ENCODE results near the gene APRT. TPM values are rescaled to one million over a fixed set of nuclear protein-coding genes. Genes with fewer than 3 reads are reported as not detected.

The APRT gene
- total and polyA plus RNA-seq, 9 of the 15 experiments (the other 6 are each of a cell fraction or from before 2014, with no cell fraction given): 41.7 to 409 (median 146) TPM

GRCh38 chr16:88859381-88860091, 47.8 kb upstream of the APRT start:
- Histone ChIP-seq H3K9ac (ENCODE audit: insufficient read depth in 1 of 2, low read depth in 2 of 2, low read length in 2 of 2) (peak overlapping the region in 1 of 2 experiments; percentile 41; a peak in 1 of 4 replicates), H3K4me3 (no peak overlapping the region), H3K9me3 (replicated peaks; ENCODE audit: control insufficient read depth, insufficient read depth, low read depth, low read length) (no peaks in the 10 kb centered on the region), H4K20me1 (replicated peaks; ENCODE audit: control insufficient read depth, insufficient read depth, low read length) (no peaks in the 10 kb centered on the region; the same call in 1 of the 2 replicates), H3K9me1 (ENCODE audit: control insufficient read depth, insufficient read depth, low read length) (peaks cover 2% of the 10 kb centered on the region), H3K4me2 (ENCODE audit: insufficient read depth, low read length) (no peak overlapping the region), H3K36me3 (ENCODE audit: control insufficient read depth, insufficient read depth, low read length) (peaks cover 42% of the 10 kb centered on the region; the same call in 2 of the 3 replicates), H3K79me2 (ENCODE audit: control insufficient read depth, insufficient read depth, low read length) (peaks cover 23% of the 10 kb centered on the region), H3K4me1 (replicated peaks in 1 of 2; ENCODE audit: control insufficient read depth in 2 of 2, insufficient read depth in 2 of 2, low read length in 2 of 2) (peaks cover 8 to 50% of the 10 kb centered on the region in 2 experiments; a peak in 4 of 5 replicates), H3K27me3 (ENCODE audit: control insufficient read depth in 2 of 2, insufficient read depth in 2 of 2, low read length in 2 of 2) (no peaks in the 10 kb centered on the region), H3K27ac (ENCODE audit: extremely low read depth, low read depth, low read length) (no peak overlapping the region), H2AFZ (ENCODE audit: low read depth, low read length) (no peak overlapping the region)
- intact Hi-C loops (cut with micrococcal nuclease) (no loop called here), in situ Hi-C loops (cut with MboI) (no loop called here)
- ATAC-seq (no peak), FAIRE-seq (no peak), DNase-seq (ENCODE audit: extremely low read depth in 1 of 4, low spot score in 3 of 4) (no peak)
- ChIA-PET POLR2A (interaction anchor here (0.7 kb wide), 2 partner anchors 8 to 105 kb away, joined by 4 to 5 read pairs; no protein-coding TSS in a partner anchor), CTCF (ENCODE audit: low intra/inter-chr PET ratio) (no interaction called here)
- no peak for TF ChIP-seq SOX6 (IDR thresholded peaks at IDR 0.05)
- no peak for TF ChIP-seq ZNF134 (CRISPR knock-in tag; conservative IDR thresholded peaks at IDR 0.05)
- TF ChIP-seq ADNP (tag; IDR thresholded peaks at IDR 0.05): no peak
- no peak for TF ChIP-seq E2F1 (CRISPR knock-in tag; IDR thresholded peaks at IDR 0.05)
- TF ChIP-seq POLR2A (conservative IDR thresholded peaks at IDR 0.05): no peak
- TF ChIP-seq ATF1 (CRISPR knock-in tag; IDR thresholded peaks at IDR 0.05): no peak
- TF ChIP-seq ATF1 (tag; IDR thresholded peaks at IDR 0.05): no peak
- no peak for TF ChIP-seq NR4A1 (CRISPR knock-in tag; IDR thresholded peaks at IDR 0.05)
- TF ChIP-seq NR4A1 (tag; IDR thresholded peaks at IDR 0.05): no peak
- TF ChIP-seq CHCHD3 (CRISPR knock-in tag; IDR thresholded peaks at IDR 0.05): no peak
- no peak for TF ChIP-seq CEBPG (CRISPR knock-in tag; IDR thresholded peaks at IDR 0.05)
- no peak for TF ChIP-seq CEBPG (tag; conservative IDR thresholded peaks at IDR 0.05 in 1 of 2, IDR thresholded peaks at IDR 0.05 in 1 of 2)
- no peak for TF ChIP-seq CXXC5 (CRISPR knock-in tag; IDR thresholded peaks at IDR 0.05)
- TF ChIP-seq TBL1XR1 (IDR thresholded peaks at IDR 0.05; ENCODE audit: low read length in 2 of 2): no peak
- TF ChIP-seq BACH1 (tag; IDR thresholded peaks at IDR 0.05): no peak
- TF ChIP-seq CREBBP (IDR thresholded peaks at IDR 0.05; ENCODE audit: low read depth, low read length): no peak
- WGBS (ENCODE audit: insufficient coverage, low coverage, missing lambda C conversion rate): 90% methylated on average over 20 of the region's 20 CpGs
- BruUV-seq (replicated peaks): no TSS peak
